Measurements from ENCODE around the gene CDH26.
"Not testable (repeated sequence)": the region's sequence is repeated elsewhere in the genome, so short reads cannot be mapped to it uniquely, and the experiment has no call there.

The CDH26 gene

GRCh38 chr20:60040471-60041162 lies 82.4 kb downstream of the CDH26 start:
- in situ Hi-C loops (cut with MboI; ENCODE audit: low sequenced_read_pairs): no loop called here

- in situ Hi-C loops (cut with MboI; ENCODE audit: low sequenced_read_pairs): not testable (repeated sequence)
Measured at GRCh38 chr20:60041436-60042165, 83.4 kb downstream of the CDH26 start.

- in situ Hi-C loops (cut with MboI; ENCODE audit: low sequenced_read_pairs): no loop called here
Measured at GRCh38 chr20:60043435-60043834, 85.2 kb downstream of the CDH26 start.

DNA sequence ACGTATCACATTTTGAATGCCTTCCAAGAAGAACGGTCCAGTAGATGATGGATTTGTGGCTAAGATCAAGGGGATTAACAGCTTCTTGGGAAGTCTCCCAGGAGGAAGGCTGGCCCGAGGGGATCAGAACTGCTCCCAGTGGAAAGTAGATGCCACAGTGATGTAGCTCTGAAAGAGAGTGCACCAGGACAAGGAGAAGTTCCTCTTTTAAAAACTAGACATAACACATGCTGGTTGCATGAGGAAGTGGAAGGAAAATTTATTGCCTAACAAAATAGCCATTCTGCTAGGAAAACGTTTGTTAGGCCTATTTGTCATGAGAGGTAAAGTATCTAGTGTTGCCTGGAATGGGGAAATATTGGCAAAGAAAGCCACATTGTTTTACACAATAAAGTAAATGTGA lies 87.8 kb downstream of the CDH26 start:
- in situ Hi-C loops (cut with MboI; ENCODE audit: low sequenced_read_pairs): no loop called here

DNA sequence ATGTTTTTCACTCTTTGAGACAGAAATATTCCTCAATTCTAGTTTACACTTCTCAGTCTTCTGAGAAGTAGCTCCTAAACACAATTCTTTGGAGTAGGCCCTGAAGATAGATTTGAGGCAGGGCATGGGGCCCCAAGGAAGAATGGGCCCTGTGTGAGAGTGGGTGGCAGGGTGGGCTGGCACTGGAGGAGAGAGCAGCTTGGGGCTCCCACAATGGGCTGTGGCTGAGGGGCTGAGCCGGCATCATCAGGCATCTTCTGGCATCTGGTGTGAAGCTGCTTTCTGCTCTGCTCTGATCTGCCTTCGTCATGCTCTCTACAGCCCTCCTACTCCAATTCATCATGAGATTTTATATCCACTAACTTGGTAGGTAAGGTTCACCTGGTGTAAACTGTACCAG lies 88.2 kb downstream of the CDH26 start:
- in situ Hi-C loops (cut with MboI; ENCODE audit: low sequenced_read_pairs): no loop called here

GRCh38 chr20:60046860-60047259 lies 88.6 kb downstream of the CDH26 start:
- in situ Hi-C loops (cut with MboI; ENCODE audit: low sequenced_read_pairs): no loop called here

DNA sequence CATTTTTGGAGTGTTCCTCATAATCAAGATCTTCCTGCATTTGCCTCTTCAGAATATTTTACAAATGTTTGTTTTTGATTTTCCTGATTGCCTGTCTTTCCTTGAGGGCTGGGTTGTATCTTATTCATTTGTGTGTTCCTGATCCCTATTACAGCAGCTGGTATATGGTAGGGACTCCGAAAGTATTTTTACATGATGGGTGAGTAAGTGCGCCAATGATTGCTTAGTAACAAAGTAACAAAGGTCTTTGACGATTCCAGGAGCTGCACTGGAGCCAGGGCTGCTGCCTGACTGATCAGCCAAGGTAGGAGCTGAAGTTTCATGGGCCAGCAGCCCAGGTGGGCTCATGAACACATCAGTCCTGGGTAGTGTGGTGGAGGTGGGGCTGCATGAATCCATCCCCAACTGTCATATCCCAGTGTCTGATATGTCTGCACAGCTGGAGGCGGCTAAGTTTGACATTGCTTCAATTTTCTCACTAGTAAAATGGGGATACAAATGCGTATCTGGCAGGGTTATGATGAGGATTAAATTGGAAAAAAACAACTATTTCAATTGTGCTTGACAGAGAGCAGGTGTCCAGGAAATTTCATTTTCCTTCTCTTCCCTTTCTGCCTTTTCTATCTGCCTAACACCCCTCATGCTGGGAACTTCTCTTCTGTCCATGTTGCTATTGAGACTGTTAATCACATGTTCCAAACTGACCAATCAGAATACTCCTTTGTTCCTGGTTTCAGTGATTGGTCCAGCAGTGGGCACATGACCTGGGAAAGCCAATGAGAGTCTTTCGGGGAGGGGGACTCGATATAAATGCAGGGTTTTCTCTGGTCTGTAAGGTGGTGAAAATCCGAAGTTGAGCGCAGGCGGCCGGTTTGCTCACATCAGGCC lies 90.7 kb downstream of the CDH26 start:
- in situ Hi-C loops (cut with MboI; ENCODE audit: low sequenced_read_pairs): no loop called here

DNA sequence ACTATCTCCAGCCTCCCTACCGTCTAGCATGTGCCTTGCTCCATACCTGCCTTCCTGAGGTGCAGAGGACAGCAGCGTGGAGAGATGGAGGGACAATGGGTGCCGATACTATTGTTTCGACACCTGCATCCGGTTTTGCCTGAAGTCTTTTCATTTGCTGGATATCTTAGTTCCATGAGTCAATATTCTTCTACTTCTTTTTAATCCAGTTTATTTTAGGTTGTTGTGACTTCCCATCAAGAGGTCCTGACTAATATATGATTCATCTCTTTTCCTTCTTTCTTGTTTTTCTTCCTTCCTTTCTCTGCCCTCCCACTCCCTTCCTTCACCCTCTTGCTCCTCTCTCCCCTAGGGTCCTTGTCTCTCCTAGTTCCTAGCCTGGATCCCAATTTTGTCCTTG lies 91.4 kb downstream of the CDH26 start:
- in situ Hi-C loops (cut with MboI; ENCODE audit: low sequenced_read_pairs): no loop called here

- in situ Hi-C loops (cut with MboI; ENCODE audit: low sequenced_read_pairs): loop anchor here (25.0 kb wide), 1 partner anchor 137 kb away; no protein-coding TSS in a partner anchor
Measured at GRCh38 chr20:60050193-60050947, 92.1 kb downstream of the CDH26 start.

GRCh38 chr20:60051911-60052310 lies 93.7 kb downstream of the CDH26 start:
- in situ Hi-C loops (cut with MboI; ENCODE audit: low sequenced_read_pairs): loop anchor here (25.0 kb wide), 1 partner anchor 135 kb away; no protein-coding TSS in a partner anchor

GRCh38 chr20:60052322-60052721 lies 94.1 kb downstream of the CDH26 start:
- in situ Hi-C loops (cut with MboI; ENCODE audit: low sequenced_read_pairs): loop anchor here (25.0 kb wide), 1 partner anchor 135 kb away; no protein-coding TSS in a partner anchor

DNA sequence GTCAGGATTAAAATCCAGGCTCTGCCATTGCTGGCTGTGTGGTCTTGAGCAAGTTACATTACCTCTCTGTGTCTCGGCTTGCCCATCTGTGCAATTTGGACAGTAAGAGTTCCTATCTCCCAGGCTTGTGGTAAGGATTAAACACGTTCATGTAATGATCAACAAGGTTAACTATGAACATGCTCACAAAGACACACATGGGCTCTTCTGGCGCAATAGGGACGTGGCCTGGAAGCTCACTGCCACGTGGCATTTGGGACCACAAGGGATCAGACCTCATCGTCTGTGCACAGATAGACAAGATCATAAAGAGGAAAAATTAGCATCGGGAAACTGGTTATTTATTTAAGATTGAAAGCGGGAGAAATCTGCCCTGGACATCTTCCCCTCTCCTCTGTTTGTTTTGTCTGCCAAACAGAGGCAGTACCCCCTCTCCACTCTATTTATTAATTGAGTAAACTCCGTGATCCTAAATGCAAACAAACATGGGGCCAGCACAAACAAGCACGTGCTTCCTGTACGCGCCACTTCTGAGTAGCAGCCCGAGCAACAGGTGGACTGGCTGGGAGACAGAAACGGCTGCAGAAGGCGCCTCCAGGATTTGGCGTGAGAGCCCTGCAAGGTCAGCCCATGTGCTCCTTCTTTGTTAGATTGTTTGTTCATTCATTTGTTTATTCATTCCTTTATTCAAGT lies 95.0 kb downstream of the CDH26 start:
- in situ Hi-C loops (cut with MboI; ENCODE audit: low sequenced_read_pairs): loop anchor here (25.0 kb wide), 1 partner anchor 134 kb away; no protein-coding TSS in a partner anchor

- in situ Hi-C loops (cut with MboI; ENCODE audit: low sequenced_read_pairs): loop anchor here (25.0 kb wide), 1 partner anchor 133 kb away; no protein-coding TSS in a partner anchor
Measured at GRCh38 chr20:60053818-60054190, 95.6 kb downstream of the CDH26 start.

DNA sequence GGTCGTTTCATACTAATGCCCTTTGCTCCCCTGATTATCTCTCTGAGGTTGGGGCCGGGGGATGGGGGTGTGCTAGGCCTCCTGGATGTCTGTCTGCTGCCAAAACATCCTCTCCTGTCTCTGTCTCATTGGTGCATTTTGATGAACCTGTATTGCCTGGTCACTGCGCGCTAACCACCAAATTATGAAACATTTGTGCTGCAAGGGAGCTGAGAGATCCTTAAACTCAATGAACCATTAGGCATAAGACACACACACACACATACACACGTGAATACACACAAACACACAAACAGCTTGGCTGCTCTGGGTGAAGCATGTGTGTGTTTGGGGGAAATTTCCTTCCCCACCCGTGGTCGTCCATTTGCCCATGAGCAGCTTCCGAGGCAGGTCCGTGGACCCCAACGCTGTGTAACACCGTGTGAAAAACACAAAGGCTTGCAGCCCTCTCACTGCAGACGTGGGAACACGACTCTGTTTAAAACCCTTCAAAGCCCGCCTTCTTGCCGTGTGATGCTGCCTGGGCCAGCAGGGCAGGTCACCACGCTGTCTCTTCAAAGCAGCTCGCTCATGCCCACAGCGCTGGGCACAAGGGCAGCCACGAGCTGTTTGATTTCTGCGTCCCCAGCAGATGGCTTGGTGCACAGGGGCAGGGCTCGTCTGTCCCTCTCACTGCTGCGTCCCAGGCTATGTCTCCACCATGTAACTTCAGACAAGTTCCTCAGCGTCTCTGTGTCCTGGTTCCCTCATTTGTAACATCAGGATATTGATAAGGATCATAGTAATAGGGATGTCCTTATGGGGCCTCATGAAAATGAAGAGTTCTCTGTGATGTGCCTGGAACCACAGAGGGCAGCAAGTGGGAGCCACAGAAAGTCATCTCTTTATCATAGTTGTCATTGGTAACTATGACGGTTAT lies 96.8 kb downstream of the CDH26 start:
- in situ Hi-C loops (cut with MboI; ENCODE audit: low sequenced_read_pairs): loop anchor here (25.0 kb wide), 1 partner anchor 132 kb away; no protein-coding TSS in a partner anchor

- in situ Hi-C loops (cut with MboI; ENCODE audit: low sequenced_read_pairs): loop anchor here (25.0 kb wide), 1 partner anchor 132 kb away; no protein-coding TSS in a partner anchor
Measured at GRCh38 chr20:60055740-60056139, 97.5 kb downstream of the CDH26 start.

DNA sequence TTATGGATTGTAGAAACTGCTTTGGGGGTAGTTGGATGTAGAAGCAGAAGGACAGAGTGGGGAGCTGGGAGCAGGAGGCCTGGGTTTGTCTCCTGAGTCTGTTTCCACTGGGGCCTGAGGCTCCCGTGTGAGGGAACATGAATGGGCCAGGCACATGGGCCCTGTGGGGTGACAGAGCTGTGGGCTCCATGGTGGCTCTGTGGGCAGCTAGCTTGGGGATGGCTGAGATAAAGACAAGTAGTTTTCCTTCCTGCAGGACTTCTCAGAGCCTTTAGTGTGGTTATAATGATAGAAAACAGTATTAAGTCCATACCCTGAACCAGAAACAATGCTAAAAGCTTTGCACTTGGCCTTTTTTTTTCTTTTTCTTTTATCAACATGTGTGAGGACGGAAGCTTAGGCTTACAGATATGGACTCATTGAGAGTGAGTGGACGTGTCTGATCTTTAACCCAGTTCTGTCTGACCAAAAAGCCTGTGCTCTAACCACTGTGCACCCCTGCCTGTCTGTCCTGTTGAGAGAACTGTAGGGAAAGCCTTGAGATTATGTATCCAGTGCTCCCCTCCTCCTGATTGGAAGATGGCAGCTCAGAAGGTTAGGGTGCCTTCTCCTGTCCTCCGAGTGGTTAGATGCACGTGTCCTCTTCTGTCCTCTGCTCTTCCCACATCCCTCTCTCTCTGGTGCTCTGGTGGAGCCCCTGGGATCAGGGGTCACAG lies 98.3 kb downstream of the CDH26 start:
- in situ Hi-C loops (cut with MboI; ENCODE audit: low sequenced_read_pairs): loop anchor here (25.0 kb wide), 1 partner anchor 131 kb away; no protein-coding TSS in a partner anchor

DNA sequence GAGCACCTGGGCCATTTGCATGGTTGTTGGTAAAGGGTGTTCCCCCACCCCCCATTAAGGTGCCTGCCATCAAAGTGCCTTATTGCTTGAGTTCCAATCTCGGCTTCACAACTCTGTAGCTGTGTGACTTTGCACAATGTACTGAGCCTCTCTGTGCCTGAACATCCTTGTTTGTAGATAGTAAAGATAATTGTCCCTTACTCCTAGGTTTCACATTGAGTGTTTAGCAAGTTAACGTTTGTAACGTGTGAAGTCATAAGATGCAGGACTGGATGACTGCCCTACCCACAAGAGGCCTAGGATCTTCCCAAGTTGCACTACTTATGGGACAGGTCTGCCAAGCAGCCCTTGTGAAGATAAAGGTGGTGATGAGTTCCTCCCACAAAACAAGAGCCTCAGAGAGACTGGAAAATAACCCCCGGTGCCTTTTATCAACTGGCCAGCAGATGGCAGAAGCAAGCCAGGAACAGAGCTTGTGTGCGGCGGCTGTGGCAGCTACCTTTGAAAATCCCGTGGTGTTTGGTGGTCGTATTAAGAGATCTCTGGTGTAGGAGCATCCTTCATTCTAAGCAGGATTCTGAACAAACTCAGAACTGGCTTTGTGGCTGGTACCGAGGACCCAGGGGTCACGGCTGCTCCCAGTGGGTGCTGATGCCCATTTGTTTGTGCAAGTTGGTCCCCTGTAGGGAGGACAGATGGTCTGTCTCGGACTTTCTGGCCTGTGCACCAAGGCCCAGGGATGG lies 99.1 kb downstream of the CDH26 start:
- in situ Hi-C loops (cut with MboI; ENCODE audit: low sequenced_read_pairs): loop anchor here (25.0 kb wide), 1 partner anchor 130 kb away; no protein-coding TSS in a partner anchor
